GM18517 (cell line): Measurements from ENCODE around the gene CST1.

Source experiments
- ATAC-seq: cut with Tn5 transposase; IDR thresholded peaks from one replicate; pipeline ENCODE4 v1.9.1; 2021; ENCODE audit warnings: mild to moderate bottlenecking, moderate library complexity; ENCODE audit not compliant: unreplicated experiment

Gene CST1

GRCh38 chr20:23710771-23711170 is 40.0 kb downstream of the CST1 start:
- no peak for ATAC-seq

DNA sequence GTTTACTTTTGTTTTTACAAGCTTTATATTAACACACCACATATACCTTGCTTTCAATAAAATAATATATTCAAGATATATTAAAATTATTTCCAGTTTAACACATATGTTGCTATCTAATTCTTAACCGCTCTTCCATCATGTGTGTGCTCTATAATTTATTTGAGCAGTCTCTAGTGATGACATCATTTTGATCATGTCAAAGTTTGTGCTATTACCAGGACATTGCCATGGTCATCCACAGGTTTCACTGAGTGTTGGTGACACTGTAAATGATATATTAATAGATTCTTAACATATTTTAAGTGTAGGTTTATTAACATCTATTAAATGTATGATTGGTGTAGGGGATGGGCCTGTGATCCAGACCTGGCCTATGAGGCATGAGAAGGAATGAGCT is 44.8 kb downstream of the CST1 start:
- no peak for ATAC-seq

DNA sequence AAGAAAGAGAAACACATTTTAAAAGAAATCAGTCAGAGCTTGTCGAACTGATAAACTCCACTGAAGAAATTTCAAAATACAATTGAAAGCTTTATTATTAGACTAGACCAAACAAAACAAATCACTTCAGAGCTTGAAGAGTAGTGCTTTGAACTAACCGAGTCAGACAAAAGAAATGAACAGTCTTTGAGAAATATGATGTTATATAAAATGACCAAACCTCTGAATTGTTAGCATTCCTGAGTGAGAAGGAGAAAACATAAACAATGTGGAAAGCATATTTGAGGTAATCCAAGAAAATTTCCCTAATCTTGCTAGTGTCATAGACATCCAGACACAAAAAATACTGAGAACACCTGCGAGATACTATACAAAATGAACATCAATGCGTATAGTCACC is 48.7 kb downstream of the CST1 start:
- no peak for ATAC-seq

DNA sequence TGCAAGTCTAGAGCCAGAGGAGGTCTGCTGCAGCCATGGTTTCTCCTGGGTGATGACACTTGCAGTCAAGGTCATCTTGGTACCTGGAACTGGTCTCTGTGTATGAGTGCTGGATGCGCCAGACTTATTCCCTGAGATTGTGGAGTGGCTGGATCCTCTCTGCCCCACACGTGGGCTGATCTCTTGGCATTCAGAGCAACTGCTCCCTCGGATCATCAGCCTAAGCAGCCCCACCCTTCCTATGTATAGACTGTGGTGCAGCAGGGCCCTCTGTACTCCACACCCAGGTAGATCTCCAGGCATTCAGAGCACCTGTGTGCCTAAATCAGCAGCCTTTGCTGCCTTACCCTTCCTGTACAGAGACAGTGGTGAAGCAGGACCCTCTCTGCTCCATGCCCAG is 49.8 kb downstream of the CST1 start:
- no peak for ATAC-seq

- ATAC-seq = no peak
Measured at GRCh38 chr20:23697947-23698346, 52.8 kb downstream of the CST1 start.
